Omental fat pad (tissue), 4 donors: Measurements from ENCODE around the gene PHF20. TPM values are rescaled to one million over a fixed set of nuclear protein-coding genes. Genes with fewer than 3 reads are reported as not detected.
"Not testable (repeated sequence)": the region's sequence is repeated elsewhere in the genome, so short reads cannot be mapped to it uniquely, and the experiment has no call there.

Source experiments
- ATAC-seq: fragments of 150-250 bp; one replicate; pipeline ENCODE4 v1.9.1; 2016; ENCODE audit warnings: mild to moderate bottlenecking, moderate library complexity; ENCODE audit not compliant: low FRiP score
- DNase-seq: peaks from one replicate; pipeline ENCODE4 v3.0.0-alpha.2; 2019; ENCODE audit warnings: low spot score
- small RNA-seq: library from RNA; depleted of rRNA; stranded (forward); fragments of <200 nt; gene quantifications from one replicate; pipeline ENCODE3, GENCODE V24; 2016
- total RNA-seq, 4 donors: library from RNA; depleted of rRNA; stranded (reverse); fragments of >200 nt; gene quantifications; one replicate each; pipeline ENCODE4 v1.1.0, GENCODE V29; 2016
- TF ChIP-seq, protein P1 (sequence below), 3 donors: fragments of 450-650 bp; IDR thresholded peaks; one replicate each; pipeline ENCODE4 v1.5.1; 2016 to 2017; ENCODE audit warnings: antibody characterized with exemption in 3 of 3, mild to moderate bottlenecking in 3 of 3, moderate library complexity in 2 of 3

PHF20 gene
- total RNA-seq, 4 donors from 2014 or later = 51.0 to 71.7 (median 54.8) TPM

- ATAC-seq (no peak), DNase-seq (no peak)
- TF ChIP-seq, protein P1, sequence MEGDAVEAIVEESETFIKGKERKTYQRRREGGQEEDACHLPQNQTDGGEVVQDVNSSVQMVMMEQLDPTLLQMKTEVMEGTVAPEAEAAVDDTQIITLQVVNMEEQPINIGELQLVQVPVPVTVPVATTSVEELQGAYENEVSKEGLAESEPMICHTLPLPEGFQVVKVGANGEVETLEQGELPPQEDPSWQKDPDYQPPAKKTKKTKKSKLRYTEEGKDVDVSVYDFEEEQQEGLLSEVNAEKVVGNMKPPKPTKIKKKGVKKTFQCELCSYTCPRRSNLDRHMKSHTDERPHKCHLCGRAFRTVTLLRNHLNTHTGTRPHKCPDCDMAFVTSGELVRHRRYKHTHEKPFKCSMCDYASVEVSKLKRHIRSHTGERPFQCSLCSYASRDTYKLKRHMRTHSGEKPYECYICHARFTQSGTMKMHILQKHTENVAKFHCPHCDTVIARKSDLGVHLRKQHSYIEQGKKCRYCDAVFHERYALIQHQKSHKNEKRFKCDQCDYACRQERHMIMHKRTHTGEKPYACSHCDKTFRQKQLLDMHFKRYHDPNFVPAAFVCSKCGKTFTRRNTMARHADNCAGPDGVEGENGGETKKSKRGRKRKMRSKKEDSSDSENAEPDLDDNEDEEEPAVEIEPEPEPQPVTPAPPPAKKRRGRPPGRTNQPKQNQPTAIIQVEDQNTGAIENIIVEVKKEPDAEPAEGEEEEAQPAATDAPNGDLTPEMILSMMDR (IDR thresholded peaks at IDR 0.05) = no peak
These were observed 217.2 kb downstream of the PHF20 start for GRCh38 chr20:35988910-35989463.

DNA sequence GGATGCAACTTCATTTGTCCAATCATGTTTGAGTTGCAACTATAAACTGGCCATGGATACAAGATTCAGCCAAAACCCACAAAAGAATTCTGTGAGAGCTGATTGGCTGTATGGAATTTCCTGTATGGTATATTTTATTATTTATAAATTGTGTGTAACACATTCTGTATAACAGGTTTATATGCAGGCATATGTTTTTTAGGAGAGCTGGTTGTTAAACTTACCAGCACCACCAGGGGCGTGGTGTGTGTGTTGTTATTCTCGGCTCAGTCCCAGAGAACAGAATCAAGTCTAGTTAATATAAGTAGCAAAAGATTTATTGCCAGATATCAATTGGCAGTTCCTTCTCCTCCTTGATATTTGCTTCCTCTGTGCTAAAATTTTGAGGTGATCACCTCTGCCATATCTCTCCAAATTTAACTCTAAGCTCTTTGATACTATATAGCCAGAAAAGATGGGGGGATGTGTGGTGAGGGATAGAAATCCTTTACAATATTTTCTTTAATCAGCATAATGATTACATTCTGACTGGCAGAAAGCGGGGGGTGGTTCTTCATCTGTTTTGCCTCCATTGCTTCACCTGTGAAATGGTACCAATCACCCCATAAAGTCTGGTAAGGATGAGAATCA lies 219.4 kb downstream of the PHF20 start:
- TF ChIP-seq, protein P1 (IDR thresholded peaks at IDR 0.05) = no peak
- DNase-seq = no peak
- no peak for ATAC-seq

DNA sequence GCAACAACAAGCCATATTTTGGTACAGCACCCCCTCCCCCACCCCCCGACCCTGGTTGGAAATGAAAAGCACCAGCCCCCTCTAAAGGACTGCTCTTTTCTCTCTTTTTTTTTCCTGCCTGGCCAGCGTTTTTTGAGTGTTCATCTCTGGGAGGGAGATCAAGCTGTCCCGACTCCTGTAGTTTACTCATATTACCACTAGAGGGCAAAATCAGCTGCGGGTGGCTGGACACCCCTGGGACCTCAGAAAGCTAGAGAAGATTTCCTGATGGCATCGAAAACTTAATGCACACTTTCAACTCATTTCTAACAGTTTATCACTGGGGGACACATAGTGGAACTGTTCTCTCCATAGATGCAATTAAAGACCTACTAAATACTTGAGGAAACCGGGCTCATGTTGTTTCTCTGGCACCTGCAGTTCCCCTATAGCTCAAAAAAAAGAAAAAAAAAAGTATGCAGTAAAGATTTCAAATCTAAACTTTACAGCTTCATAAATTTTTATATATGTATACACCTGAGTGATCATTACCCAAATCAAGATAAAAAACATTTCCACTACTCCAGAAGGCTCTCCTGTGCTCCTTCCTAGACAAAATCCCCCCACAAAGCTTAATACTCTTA lies 221.0 kb downstream of the PHF20 start:
- DNase-seq (no peak), ATAC-seq (no peak)
- TF ChIP-seq, protein P1 (IDR thresholded peaks at IDR 0.05) = peak in 1 of 3 donors; percentile 26

GRCh38 chr20:35994994-35995453 lies 223.2 kb downstream of the PHF20 start:
- ATAC-seq (peak; percentile 81), DNase-seq (peak; percentile 64)
- TF ChIP-seq, protein P1 (IDR thresholded peaks at IDR 0.05) = peak in 1 of 3 donors; percentile 4

DNA sequence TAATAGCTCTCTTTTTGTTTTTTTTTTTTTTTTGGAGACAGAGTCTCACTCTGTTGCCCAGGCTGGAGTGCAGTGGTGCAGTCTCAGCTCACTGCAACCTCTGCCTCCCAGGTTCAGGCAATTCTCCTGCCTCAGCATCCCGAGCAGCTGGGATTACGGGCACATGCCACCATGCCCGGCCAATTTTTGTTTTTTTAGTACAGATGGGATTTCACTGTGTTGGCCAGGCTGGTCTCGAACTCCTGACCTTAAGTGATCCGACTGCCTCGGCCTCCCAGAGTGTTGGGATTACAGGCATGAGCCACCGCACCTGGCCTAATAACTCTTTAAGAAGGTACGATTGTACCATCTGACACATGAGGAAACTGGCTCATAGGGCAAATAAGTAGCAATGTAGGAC lies 224.7 kb downstream of the PHF20 start:
- ATAC-seq, DNase-seq: not testable (repeated sequence)

Small RNA genes within 50 kb of the gene (small RNA-seq; reads per million reads assigned to genes)
- not detected for gene COX7BP2
- not detected for gene HIGD1AP16
- gene RF00019 = not detected
- not detected for gene RF00026
- gene RNU4-40P = not detected
- not detected for gene RNU6-937P

Other genes with a start within 250 kb of the PHF20 start
- not detected for gene C20orf173, start 242.4 kb upstream of the PHF20 start, total RNA-seq
- gene ERGIC3, start 229.9 kb upstream of the PHF20 start, total RNA-seq = 100 to 1,000 TPM; 143 to 184 (median 163) TPM
- gene SPAG4, start 156.2 kb upstream of the PHF20 start, total RNA-seq = 1 to 10 TPM; 2.5 to 7.4 (median 3.1) TPM
- 100 to 1,000 TPM in 1 of 4 donors, 10 to 100 TPM in 3; 50.7 to 113 (median 85.2) TPM for gene CPNE1, start 107.1 kb upstream of the PHF20 start, total RNA-seq
- gene RBM12, start 107.1 kb upstream of the PHF20 start, total RNA-seq = 10 to 100 TPM; 31.4 to 43.2 (median 33.9) TPM
- 10 to 100 TPM; 16.1 to 32.1 (median 26.6) TPM for gene NFS1, start 72.7 kb upstream of the PHF20 start, total RNA-seq
- 100 to 1,000 TPM; 160 to 364 (median 237) TPM for gene ROMO1, start 72.6 kb upstream of the PHF20 start, total RNA-seq
- gene RBM39, start 29.8 kb upstream of the PHF20 start, total RNA-seq = 100 to 1,000 TPM; 231 to 462 (median 427) TPM
- 100 to 1,000 TPM in 2 of 4 donors, 10 to 100 TPM in 2; 65.0 to 102 (median 100) TPM for gene SCAND1, start 182.5 kb downstream of the PHF20 start, total RNA-seq
- gene CNBD2, start 196.6 kb downstream of the PHF20 start, total RNA-seq = 1 to 10 TPM; 2.0 to 6.3 (median 4.1) TPM